HEK293 (cell line): ENCODE results near the gene SMAD2.

ENCODE experiments used
- CTCF ChIA-PET: fragments of 350-600 bp; formaldehyde crosslinking; extraction: SDS; loops from one replicate; lab custom pipeline; 2021; ENCODE audit warnings: antibody characterized with exemption; lab: Yijun Ruan, JAX
- POLR2A ChIA-PET: fragments of 300-600 bp; formaldehyde crosslinking; extraction: SDS; loops from one replicate; lab custom pipeline; 2020; ENCODE audit warnings: antibody characterized with exemption, inconsistent platforms; lab: Yijun Ruan, JAX
- H3K27ac ChIP-seq: fragments of 200-500 bp; sonication (Bioruptor generic); 2 replicates; pipeline ENCODE4 v1.5.1; 2014; ENCODE audit warnings: low read depth, low read length, control low read depth, inconsistent platforms; ENCODE audit errors: extremely low read depth
- H3K36me3 ChIP-seq, 2 experiments: fragments of 200-500 bp in 1 of 2; sonication (Bioruptor generic) in 1 of 2; 1 replicate in 1 of 2; 2 replicates in 1 of 2; pipeline ENCODE4 v1.5.1; 2014 to 2017; ENCODE audit warnings: inconsistent platforms in 2 of 2, low read length in 2 of 2; ENCODE audit not compliant: control insufficient read depth in 2 of 2, insufficient read depth in 1 of 2
- H3K4me1 ChIP-seq: fragments of 200-500 bp; sonication (Bioruptor generic); 2 replicates; pipeline ENCODE4 v1.5.1; 2014; ENCODE audit warnings: mild to moderate bottlenecking, low read length, inconsistent platforms; ENCODE audit not compliant: control insufficient read depth, insufficient read depth
- H3K4me3 ChIP-seq: 2 replicates; pipeline ENCODE4 v1.5.1; 2011; ENCODE audit warnings: low read depth, mild to moderate bottlenecking, control low read depth, low read length, moderate library complexity
- H3K9me3 ChIP-seq: fragments of 200-500 bp; sonication (Bioruptor generic); 2 replicates; pipeline ENCODE4 v1.5.1; 2014; ENCODE audit warnings: low read depth, low read length, inconsistent platforms; ENCODE audit not compliant: control insufficient read depth, insufficient read depth
- FEZF1 ChIP-seq: fragments of 450-650 bp; formaldehyde crosslinking; IDR thresholded peaks from 2 replicates; pipeline ENCODE4 v1.5.1; 2016; ENCODE audit warnings: missing biosample characterization, missing genetic modification characterization
- HOXA7 ChIP-seq: sonication (generic); formaldehyde crosslinking; IDR thresholded peaks from 2 replicates; pipeline ENCODE4 v1.8.1; 2022; ENCODE audit warnings: missing genetic modification reagents, borderline replicate concordance
- KLF7 ChIP-seq: fragments of 450-650 bp; formaldehyde crosslinking; IDR thresholded peaks from 2 replicates; pipeline ENCODE4 v1.5.1; 2016; ENCODE audit warnings: missing biosample characterization, missing genetic modification characterization, borderline replicate concordance
- MYNN ChIP-seq: fragments of 450-650 bp; formaldehyde crosslinking; IDR thresholded peaks from 2 replicates; pipeline ENCODE4 v1.5.1; 2016; ENCODE audit warnings: missing biosample characterization, missing genetic modification characterization, borderline replicate concordance
- PRDM6 ChIP-seq: fragments of 450-650 bp; formaldehyde crosslinking; IDR thresholded peaks from 2 replicates; pipeline ENCODE4 v1.5.1; 2017; ENCODE audit warnings: missing biosample characterization, missing genetic modification characterization
- ZNF10 ChIP-seq: fragments of 450-650 bp; formaldehyde crosslinking; IDR thresholded peaks from 2 replicates; pipeline ENCODE4 v1.5.1; 2017; ENCODE audit warnings: missing biosample characterization, missing genetic modification characterization
- ZNF2 ChIP-seq: fragments of 450-650 bp; formaldehyde crosslinking; IDR thresholded peaks from 2 replicates; pipeline ENCODE4 v1.5.1; 2016; ENCODE audit warnings: missing biosample characterization, missing genetic modification characterization
- ZNF221 ChIP-seq: fragments of 450-650 bp; formaldehyde crosslinking; IDR thresholded peaks from 2 replicates; pipeline ENCODE4 v1.5.1; 2017; ENCODE audit warnings: missing biosample characterization, missing genetic modification characterization, borderline replicate concordance
- ZNF23 ChIP-seq: fragments of 450-650 bp; formaldehyde crosslinking; IDR thresholded peaks from 2 replicates; pipeline ENCODE4 v1.5.1; 2016; ENCODE audit warnings: missing biosample characterization, missing genetic modification characterization, borderline replicate concordance
- ZNF248 ChIP-seq: fragments of 450-650 bp; formaldehyde crosslinking; IDR thresholded peaks from 2 replicates; pipeline ENCODE4 v1.5.1; 2017; ENCODE audit warnings: missing biosample characterization, missing genetic modification characterization
- ZNF354C ChIP-seq: fragments of 450-650 bp; formaldehyde crosslinking; IDR thresholded peaks from 2 replicates; pipeline ENCODE4 v1.5.1; 2016; ENCODE audit warnings: missing biosample characterization, missing genetic modification characterization, low read depth, borderline replicate concordance
- ZNF366 ChIP-seq: fragments of 450-650 bp; formaldehyde crosslinking; conservative IDR thresholded peaks from 2 replicates; pipeline ENCODE4 v1.5.1; 2016; ENCODE audit warnings: missing biosample characterization, missing genetic modification characterization
- ZNF423 ChIP-seq: fragments of 450-650 bp; formaldehyde crosslinking; IDR thresholded peaks from 2 replicates; pipeline ENCODE4 v1.5.1; 2016; ENCODE audit warnings: missing biosample characterization, missing genetic modification characterization
- ZNF843 ChIP-seq: fragments of 450-650 bp; formaldehyde crosslinking; IDR thresholded peaks from 2 replicates; pipeline ENCODE4 v1.5.1; 2016; ENCODE audit warnings: missing biosample characterization, missing genetic modification characterization
- TF ChIP-seq, protein P1 (sequence below): fragments of 450-650 bp; formaldehyde crosslinking; IDR thresholded peaks from 2 replicates; pipeline ENCODE4 v1.5.1; 2017; ENCODE audit warnings: missing biosample characterization, missing genetic modification characterization

Gene SMAD2

GRCh38 chr18:47901624-47902362, 28.7 kb downstream of the SMAD2 start:
- Histone ChIP-seq H3K9me3 (peaks cover 7% of the 10 kb centered on the region), H3K27ac (no peak overlapping the region), H3K4me3 (no peak overlapping the region), H3K4me1 (peaks cover 20% of the 10 kb centered on the region), H3K36me3 (peaks cover 0 to 4% of the 10 kb centered on the region in 2 experiments; a peak in 1 of 3 replicates)
- ChIA-PET POLR2A (no interaction called here), CTCF (interaction anchor here (0.7 to 0.9 kb wide), 3 partner anchors 12 to 146 kb away, joined by 3 read pairs; no protein-coding TSS in a partner anchor)
- TF ChIP-seq ZNF423 (tag by site-specific recombination) (no peak), ZNF2 (no peak), ZNF366 (tag by site-specific recombination) (no peak), HOXA7 (CRISPR knock-in tag) (no peak), MYNN (tag by site-specific recombination) (no peak), ZNF843 (tag by site-specific recombination) (no peak), PRDM6 (tag by site-specific recombination) (no peak)

GRCh38 chr18:47899107-47899840, 31.2 kb downstream of the SMAD2 start:
- H3K27ac ChIP-seq: no peak overlapping the region
- peaks cover 0 to 3% of the 10 kb centered on the region in 2 experiments; a peak in 1 of 3 replicates for H3K36me3 ChIP-seq
- CTCF ChIA-PET: interaction anchor here (0.6 to 1.6 kb wide), 6 partner anchors 9 to 123 kb away, joined by 3 to 8 read pairs (median 4); no protein-coding TSS in a partner anchor
- peak; percentile 41; the same call in 1 of the 2 replicates for TF ChIP-seq FEZF1 (tag by site-specific recombination)
- TF ChIP-seq ZNF248: no peak
- no peak for TF ChIP-seq ZNF221 (tag by site-specific recombination)
- no peak for TF ChIP-seq ZNF843 (tag by site-specific recombination)
- no peak for TF ChIP-seq ZNF10 (tag by site-specific recombination)
- POLR2A ChIA-PET: interaction anchor here (1.1 to 2.0 kb wide), 2 partner anchors 20 to 32 kb away, joined by 3 to 4 read pairs; no protein-coding TSS in a partner anchor
- no peaks in the 10 kb centered on the region; the same call in none of the 2 replicates for H3K9me3 ChIP-seq
- H3K4me3 ChIP-seq: no peak overlapping the region
- H3K4me1 ChIP-seq: peaks cover 25% of the 10 kb centered on the region

GRCh38 chr18:47898696-47899095, 31.8 kb downstream of the SMAD2 start:
- Histone ChIP-seq H3K36me3 (peaks cover 0 to 3% of the 10 kb centered on the region in 2 experiments; a peak in 1 of 3 replicates), H3K4me3 (no peak overlapping the region), H3K27ac (no peak overlapping the region), H3K9me3 (no peaks in the 10 kb centered on the region; the same call in none of the 2 replicates), H3K4me1 (peaks cover 31% of the 10 kb centered on the region)
- TF ChIP-seq ZNF23 (tag by site-specific recombination) (no peak), ZNF354C (tag by site-specific recombination) (no peak), KLF7 (no peak)
- TF ChIP-seq, protein P1, sequence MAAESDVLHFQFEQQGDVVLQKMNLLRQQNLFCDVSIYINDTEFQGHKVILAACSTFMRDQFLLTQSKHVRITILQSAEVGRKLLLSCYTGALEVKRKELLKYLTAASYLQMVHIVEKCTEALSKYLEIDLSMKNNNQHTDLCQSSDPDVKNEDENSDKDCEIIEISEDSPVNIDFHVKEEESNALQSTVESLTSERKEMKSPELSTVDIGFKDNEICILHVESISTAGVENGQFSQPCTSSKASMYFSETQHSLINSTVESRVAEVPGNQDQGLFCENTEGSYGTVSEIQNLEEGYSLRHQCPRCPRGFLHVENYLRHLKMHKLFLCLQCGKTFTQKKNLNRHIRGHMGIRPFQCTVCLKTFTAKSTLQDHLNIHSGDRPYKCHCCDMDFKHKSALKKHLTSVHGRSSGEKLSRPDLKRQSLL (tag by site-specific recombination): no peak
- ChIA-PET POLR2A (interaction anchor here (1.1 to 2.0 kb wide), 2 partner anchors 20 to 32 kb away, joined by 3 to 4 read pairs; no protein-coding TSS in a partner anchor), CTCF (interaction anchor here (0.6 to 1.6 kb wide), 4 partner anchors 15 to 123 kb away, joined by 3 to 8 read pairs (median 4); no protein-coding TSS in a partner anchor)
